NCI-H526 (cell line): ENCODE measurements around the gene RHBDD1.

Experiments
- DNase-seq, 2 experiments: peaks; one replicate each; lab custom pipeline; 2025; lab: John Stamatoyannopoulos, UW

The RHBDD1 gene

DNA sequence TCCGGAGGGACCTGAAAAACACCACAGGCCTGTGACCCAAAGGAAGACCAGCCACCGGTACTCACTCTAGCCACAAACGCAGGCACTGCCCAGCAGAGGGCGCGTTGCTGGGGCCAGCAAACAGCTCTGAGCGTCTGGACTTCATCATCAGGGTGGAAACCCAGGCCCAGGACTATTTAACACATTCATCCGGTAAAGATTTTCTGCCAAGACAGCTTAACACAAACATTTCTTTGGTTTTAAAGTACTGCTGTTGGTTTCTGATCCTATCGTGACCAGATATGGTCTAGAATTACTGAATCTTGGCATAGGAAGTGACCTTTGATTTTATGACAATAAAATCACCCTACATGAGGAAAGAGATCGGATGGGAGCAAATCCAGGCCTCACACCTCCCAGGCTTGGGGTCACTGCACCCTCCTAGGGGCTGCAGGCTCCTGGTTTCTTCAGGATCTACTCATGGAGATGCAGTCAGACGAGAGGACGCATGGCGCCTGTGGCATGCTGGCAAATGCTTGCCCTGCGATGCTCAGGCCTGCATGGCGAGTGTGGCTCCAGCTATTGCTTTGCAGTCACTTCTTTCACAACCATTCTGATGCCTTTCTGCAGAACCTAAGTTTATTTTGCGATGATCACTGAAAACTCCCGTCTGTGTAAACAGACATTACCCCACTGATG is 197.8 kb downstream of the RHBDD1 start:
- DNase-seq, result peak in 1 of 2 experiments; percentile 43

DNA sequence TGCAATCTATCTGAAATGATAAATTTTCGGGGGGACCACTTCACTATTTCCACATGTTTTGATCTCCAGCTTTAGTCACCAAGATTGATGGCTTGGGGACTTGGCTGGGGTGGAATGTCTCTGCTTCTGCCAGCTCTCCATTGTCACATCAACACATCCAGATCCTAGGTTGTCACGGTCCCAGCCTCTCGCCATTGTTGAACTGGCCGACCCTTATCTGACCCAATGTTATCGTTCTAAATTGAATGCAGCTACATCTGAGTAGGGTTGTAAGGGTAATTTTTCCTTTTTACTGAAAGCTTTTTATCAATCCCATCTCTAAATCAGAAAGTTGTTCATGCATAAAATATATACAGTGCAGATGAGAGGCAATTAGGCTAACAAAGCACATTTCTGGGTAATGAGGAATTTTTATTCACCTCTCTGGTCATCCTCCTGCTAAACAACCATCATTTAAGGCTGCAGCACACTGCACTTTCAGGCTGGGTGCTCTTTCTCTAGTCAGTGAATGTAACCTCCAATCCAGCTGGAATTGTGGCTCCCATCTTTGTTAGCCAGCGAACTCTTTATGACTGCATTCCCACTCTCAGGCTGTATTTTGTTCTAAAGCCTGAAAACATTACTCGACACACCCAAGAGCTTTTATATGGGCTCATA is 200.0 kb downstream of the RHBDD1 start:
- DNase-seq, result no peak

DNA sequence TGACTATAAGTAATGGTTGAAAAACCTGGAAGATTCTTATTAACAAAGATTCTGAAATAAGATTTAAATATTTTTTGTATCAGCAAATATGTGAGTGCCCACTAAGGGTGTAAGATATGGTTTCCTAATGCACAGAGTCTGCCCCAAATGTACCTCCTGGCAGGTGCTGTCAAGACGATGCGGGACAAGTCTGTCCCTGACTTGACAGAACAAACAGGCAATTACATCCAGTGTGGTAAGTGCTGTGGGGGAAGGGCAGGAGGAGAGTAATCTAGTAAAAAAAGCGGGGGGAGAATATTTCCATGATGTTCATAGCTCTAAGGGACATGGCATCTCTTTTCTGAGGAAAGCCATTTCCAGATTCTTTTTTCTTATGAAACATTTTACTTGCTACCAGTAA is 200.7 kb downstream of the RHBDD1 start:
- no peak for DNase-seq

- no peak for DNase-seq
Observed at GRCh38 chr2:227038550-227039189, 202.8 kb downstream of the RHBDD1 start.

GRCh38 chr2:227043981-227044380 is 208.1 kb downstream of the RHBDD1 start:
- no peak for DNase-seq
